ENCODE data around the gene STAM2.
"Not testable (repeated sequence)": the region's sequence is repeated elsewhere in the genome, so short reads cannot be mapped to it uniquely, and the experiment has no call there.

Gene STAM2

DNA sequence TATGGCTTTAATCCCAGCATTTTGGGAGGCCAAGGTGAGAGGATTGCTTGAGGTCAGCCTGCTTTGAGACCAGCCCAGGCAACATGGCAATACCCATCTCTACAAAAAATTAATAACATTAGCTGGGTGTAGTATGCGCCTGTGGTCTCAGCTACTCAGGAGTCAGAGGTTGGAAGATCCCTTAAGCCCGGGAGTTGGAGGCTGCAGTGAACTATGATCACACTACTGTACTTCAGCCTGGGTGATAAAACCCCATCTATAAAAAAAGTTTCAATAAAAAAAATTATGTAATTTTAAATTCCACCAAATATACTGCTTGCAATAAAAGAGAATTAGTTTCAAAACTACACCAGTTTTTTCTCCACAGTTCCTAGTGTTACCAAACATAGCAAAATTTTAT is 53.4 kb downstream of the STAM2 start:
- no peak for TF ChIP-seq CTCF (IDR thresholded peaks at IDR 0.05)
- H3K27ac ChIP-seq: no peak overlapping the region
- H3K4me3 ChIP-seq: no peak overlapping the region
- DNase-seq (ENCODE audit: low spot score): no peak

GRCh38 chr2:152120430-152120829 is 55.1 kb downstream of the STAM2 start:
- no peak for DNase-seq (ENCODE audit: low spot score)
- H3K27ac ChIP-seq: no peak overlapping the region
- no peak for TF ChIP-seq CTCF (IDR thresholded peaks at IDR 0.05)
- H3K4me3 ChIP-seq: no peak overlapping the region

DNA sequence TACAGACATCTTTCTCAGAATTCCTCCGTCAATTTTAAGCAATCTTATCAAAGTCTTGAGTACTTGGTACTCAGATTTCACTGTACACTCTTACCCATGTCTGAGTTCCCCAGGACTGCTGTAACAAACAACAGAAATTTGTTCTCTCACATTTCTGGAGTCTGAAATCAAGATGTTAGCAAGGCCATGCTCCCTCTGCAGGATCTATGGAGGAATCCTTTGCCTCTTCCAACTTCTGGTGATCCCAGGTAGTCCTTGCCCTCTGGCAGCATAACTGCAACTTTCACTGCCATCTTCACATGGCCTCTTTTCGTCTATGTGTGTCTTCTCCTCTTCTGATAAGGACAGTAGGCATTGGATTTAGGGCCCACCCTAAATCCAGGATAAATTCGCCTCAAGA is 59.6 kb downstream of the STAM2 start:
- no peak overlapping the region for H3K4me3 ChIP-seq
- TF ChIP-seq CTCF (IDR thresholded peaks at IDR 0.05): no peak
- no peak overlapping the region for H3K27ac ChIP-seq
- no peak for DNase-seq (ENCODE audit: low spot score)

- no peak for DNase-seq (ENCODE audit: low spot score)
- Histone ChIP-seq H3K4me3 (no peak overlapping the region), H3K27ac (no peak overlapping the region)
- TF ChIP-seq CTCF (IDR thresholded peaks at IDR 0.05): no peak
Measured at GRCh38 chr2:152114366-152114765, 61.2 kb downstream of the STAM2 start.

DNA sequence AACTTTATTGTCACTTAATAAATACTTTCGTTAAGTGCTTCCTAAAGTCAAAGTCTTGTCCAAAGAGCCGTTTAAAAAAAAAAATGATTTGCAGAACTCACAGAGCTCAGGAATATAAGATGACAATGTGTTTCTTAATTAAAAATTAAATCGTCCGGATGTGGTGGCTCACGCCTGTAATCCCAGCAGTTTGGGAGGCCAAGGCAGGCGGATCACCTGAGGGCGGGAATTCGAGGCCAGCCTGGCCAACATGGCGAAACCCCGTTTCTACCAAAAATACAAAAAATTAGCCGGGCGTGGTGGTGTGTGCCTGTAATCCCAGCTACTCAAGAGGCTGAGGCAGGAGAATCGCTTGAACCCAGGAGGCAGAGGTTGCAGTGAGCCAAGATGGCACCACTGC is 68.4 kb downstream of the STAM2 start:
- H3K27ac ChIP-seq; DNase-seq (ENCODE audit: low spot score); H3K4me3 ChIP-seq: not testable (repeated sequence)

DNA sequence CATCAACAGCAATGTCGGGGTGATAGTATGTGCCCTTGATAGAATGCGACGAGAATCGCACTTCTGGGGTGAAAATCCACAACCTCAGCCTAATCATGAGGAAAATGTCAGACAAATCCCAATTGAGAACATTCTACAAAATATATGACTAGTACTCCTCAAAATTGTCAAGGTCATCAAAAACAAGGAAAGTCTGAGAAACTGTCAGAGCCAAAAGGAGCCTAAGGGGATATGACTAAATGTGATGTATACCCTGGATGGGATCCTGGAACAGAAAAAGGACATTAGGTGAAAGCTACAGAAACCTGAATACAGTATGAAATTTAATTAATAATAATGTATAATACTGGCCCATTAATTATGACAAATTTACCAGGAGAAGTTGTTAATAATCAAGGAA is 69.1 kb downstream of the STAM2 start:
- H3K4me3 ChIP-seq: no peak overlapping the region
- TF ChIP-seq CTCF (IDR thresholded peaks at IDR 0.05): no peak
- DNase-seq (ENCODE audit: low spot score): no peak
- H3K27ac ChIP-seq: no peak overlapping the region

DNA sequence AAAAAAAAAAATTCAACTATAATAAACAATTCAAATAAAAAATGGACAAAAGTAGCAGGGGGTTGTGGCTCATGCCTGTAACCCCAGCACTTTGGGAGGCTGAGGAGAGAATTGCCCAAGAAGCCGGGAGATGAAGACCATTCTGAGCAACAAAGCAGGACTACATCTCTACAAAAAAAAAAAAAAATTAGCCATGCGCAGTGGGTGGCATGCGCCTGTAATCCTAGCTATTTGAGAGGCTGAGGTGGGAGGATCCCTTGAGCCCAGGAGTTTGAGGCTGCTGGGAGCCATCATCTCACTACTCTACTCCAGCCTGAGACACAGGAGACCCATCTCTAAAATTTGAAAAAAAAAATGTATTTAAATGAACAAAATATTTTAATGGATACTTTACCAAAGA is 72.3 kb downstream of the STAM2 start:
- no peak for DNase-seq (ENCODE audit: low spot score)
- H3K27ac ChIP-seq: no peak overlapping the region
- no peak for TF ChIP-seq CTCF (IDR thresholded peaks at IDR 0.05)
- no peak overlapping the region for H3K4me3 ChIP-seq

- TF ChIP-seq CTCF (IDR thresholded peaks at IDR 0.05): no peak
- Histone ChIP-seq H3K27ac (no peak overlapping the region), H3K4me3 (no peak overlapping the region)
- DNase-seq (ENCODE audit: low spot score): no peak
Measured at GRCh38 chr2:152100961-152101360, 74.6 kb downstream of the STAM2 start.
